HepG2 (cell line): ENCODE data around the gene OR13C8. TPM values are rescaled to one million over a fixed set of nuclear protein-coding genes. Genes with fewer than 3 reads are reported as not detected.

ENCODE experiments used
- ATAC-seq: fragments of 200-7000 bp; cut with Tn5 transposase; 3 replicates; pipeline ENCODE4 v1.9.1; 2020; ENCODE audit warnings: mild to moderate bottlenecking, moderate library complexity
- BruUV-seq: library from RNA; stranded (reverse); fragments of 400-500 nt; replicated peaks from 2 replicates; lab custom pipeline; 2021; lab: Mats Ljungman, UMichigan
- CTCF ChIA-PET: fragments of 300-600 bp; formaldehyde crosslinking; extraction: SDS; loops from one replicate; lab custom pipeline; 2021; ENCODE audit warnings: low total read pairs, inconsistent platforms, low intra/inter-chr PET ratio; lab: Yijun Ruan, JAX
- POLR2A ChIA-PET: fragments of 350-600 bp; sonication (Branson Sonifier 250); formaldehyde crosslinking; loops from one replicate; lab custom pipeline; 2020; ENCODE audit warnings: antibody characterized with exemption, inconsistent platforms; lab: Yijun Ruan, JAX
- DNase-seq: peaks from one replicate; pipeline ENCODE4 v3.0.0-alpha.2; 2015; ENCODE audit warnings: low spot score
- FAIRE-seq: peaks from 3 replicates; lab custom pipeline; 2011; peaks lifted over from hg19 to GRCh38; lab: Jason Lieb, UNC
- H2AFZ ChIP-seq: one replicate; pipeline ENCODE4 v1.6.1; 2011; ENCODE audit warnings: low read length, inconsistent platforms
- H3K27ac ChIP-seq: fragments of 300-600 bp; 3 replicates; pipeline ENCODE4 v1.8.0; 2011; ENCODE audit warnings: mixed run types, mild to moderate bottlenecking, mixed read lengths, low read length, inconsistent platforms; ENCODE audit not compliant: insufficient read depth; ENCODE audit errors: extremely low read length
- H3K27me3 ChIP-seq, 2 experiments: fragments of 200-600 bp in 1 of 2; 2 replicates in 1 of 2; 3 replicates in 1 of 2; pipeline versions ENCODE4 v1.6.0 to v1.8.0; 2011; ENCODE audit warnings: low read length in 2 of 2, mild to moderate bottlenecking in 2 of 2, moderate library complexity in 2 of 2, inconsistent platforms in 1 of 2; ENCODE audit not compliant: insufficient read depth in 2 of 2, control insufficient read depth in 1 of 2
- H3K36me3 ChIP-seq, 2 experiments: fragments of 200-600 bp in 1 of 2; replicated peaks in 1 of 2; 2 replicates in 1 of 2; 3 replicates in 1 of 2; pipeline versions ENCODE4 v1.5.1 to v1.8.0; 2011; ENCODE audit warnings: low read length in 2 of 2, inconsistent platforms in 1 of 2; ENCODE audit not compliant: insufficient read depth in 2 of 2, control insufficient read depth in 1 of 2
- H3K4me1 ChIP-seq: 2 replicates; pipeline ENCODE4 v1.5.1; 2012; ENCODE audit warnings: low read length, inconsistent platforms; ENCODE audit not compliant: insufficient read depth
- H3K4me2 ChIP-seq: 2 replicates; pipeline ENCODE4 v1.6.0; 2011; ENCODE audit warnings: low read depth, low read length, inconsistent platforms
- H3K4me3 ChIP-seq, 3 experiments: fragments of 200-600 bp in 1 of 3; sonication (generic), shearing (Covaris generic) in 1 of 3; replicated peaks in 1 of 3; 2 replicates each; pipeline ENCODE4 v1.5.1; 2011 to 2016; ENCODE audit warnings: low read length in 3 of 3, inconsistent platforms in 2 of 3, low read depth in 2 of 3, mild to moderate bottlenecking in 2 of 3, control low read depth in 1 of 3, mixed read lengths in 1 of 3; ENCODE audit not compliant: insufficient read depth in 1 of 3
- H3K79me2 ChIP-seq: one replicate; pipeline ENCODE4 v1.6.1; 2011; ENCODE audit warnings: low read length, inconsistent platforms; ENCODE audit not compliant: insufficient read depth
- H3K9ac ChIP-seq: 2 replicates; pipeline ENCODE4 v1.6.0; 2011; ENCODE audit warnings: mild to moderate bottlenecking, low read depth, low read length, inconsistent platforms; ENCODE audit not compliant: insufficient read depth
- H3K9me3 ChIP-seq: 2 replicates; pipeline ENCODE4 v1.5.1; 2012; ENCODE audit warnings: mild to moderate bottlenecking, low read length
- H4K20me1 ChIP-seq: 2 replicates; pipeline ENCODE4 v1.6.0; 2011; ENCODE audit warnings: inconsistent platforms, mild to moderate bottlenecking, low read length, moderate library complexity; ENCODE audit not compliant: insufficient read depth
- FOXK1 ChIP-seq: sonication (generic); formaldehyde crosslinking; IDR thresholded peaks from 2 replicates; pipeline ENCODE4 v1.4.0; 2020; ENCODE audit warnings: low read depth, missing genetic modification reagents, borderline replicate concordance
- KAT7 ChIP-seq: IDR thresholded peaks from 2 replicates; pipeline ENCODE4 v1.6.1; 2018; ENCODE audit warnings: borderline replicate concordance, missing compliant biosample characterization
- LCORL ChIP-seq, 2 experiments: fragments of 450-650 bp in 1 of 2; sonication (generic) in 1 of 2; formaldehyde crosslinking in 1 of 2; IDR thresholded peaks; 2 replicates each; pipeline versions ENCODE4 v1.5.0 to v1.6.1; 2017 to 2020; ENCODE audit warnings: antibody characterized with exemption in 1 of 2, missing genetic modification reagents in 1 of 2
- MEF2D ChIP-seq: sonication (generic); formaldehyde crosslinking; IDR thresholded peaks from 2 replicates; pipeline ENCODE4 v1.5.1; 2020; ENCODE audit warnings: mild to moderate bottlenecking, missing genetic modification reagents
- SNAI1 ChIP-seq: sonication (generic); formaldehyde crosslinking; IDR thresholded peaks from 2 replicates; pipeline ENCODE4 v1.5.0; 2020; ENCODE audit warnings: mild to moderate bottlenecking, missing genetic modification reagents, borderline replicate concordance
- SNAPC2 ChIP-seq: sonication (generic); formaldehyde crosslinking; IDR thresholded peaks from 2 replicates; pipeline ENCODE4 v1.8.1; 2022; ENCODE audit warnings: mild to moderate bottlenecking, missing genetic modification reagents
- STAG1 ChIP-seq: sonication (generic); formaldehyde crosslinking; IDR thresholded peaks from 2 replicates; pipeline ENCODE4 v1.4.0; 2020; ENCODE audit warnings: missing genetic modification reagents
- TEAD3 ChIP-seq: optimal IDR thresholded peaks from 2 replicates; pipeline ENCODE3; 2016; ENCODE audit warnings: borderline replicate concordance
- ZNF20 ChIP-seq: sonication (generic); formaldehyde crosslinking; IDR thresholded peaks from 2 replicates; pipeline ENCODE4 v1.4.0; 2020; ENCODE audit warnings: mild to moderate bottlenecking, moderate library complexity, missing genetic modification reagents
- ZNF264 ChIP-seq: sonication (generic); formaldehyde crosslinking; IDR thresholded peaks from 2 replicates; pipeline ENCODE4 v1.4.0; 2020; ENCODE audit warnings: missing genetic modification reagents
- ZNF468 ChIP-seq: sonication (generic); formaldehyde crosslinking; IDR thresholded peaks from 2 replicates; pipeline ENCODE4 v1.8.0; 2022; ENCODE audit warnings: mild to moderate bottlenecking, moderate library complexity, missing genetic modification reagents
- ZNF660 ChIP-seq: sonication (generic); formaldehyde crosslinking; IDR thresholded peaks from 2 replicates; pipeline ENCODE4 v1.5.1; 2020; ENCODE audit warnings: mild to moderate bottlenecking, low read depth, missing genetic modification reagents, borderline replicate concordance
- ZNF713 ChIP-seq: sonication (generic); formaldehyde crosslinking; IDR thresholded peaks from 2 replicates; pipeline ENCODE4 v1.4.0; 2020; ENCODE audit warnings: mild to moderate bottlenecking, missing genetic modification reagents
- WGBS: methylation state at CpG from one replicate; pipeline ENCODE4 v1.1.6; 2017; ENCODE audit warnings: low lambda C conversion rate; 5-methylcytosine and 5-hydroxymethylcytosine counted together
- in situ Hi-C: cut with HindIII; loops from 2 replicates; pipeline ENCODE4 v1.10.0; 2017; ENCODE audit warnings: low pct_unique_long_range_greater_than_20kb; ENCODE audit not compliant: extremely low pct_ligation_motif_present
- intact Hi-C: fragments of 100-400 bp; cut with micrococcal nuclease; formaldehyde crosslinking; loops from one replicate; pipeline ENCODE4 v1.10.0; 2022; ENCODE audit not compliant: unreplicated experiment
- polyA plus RNA-seq, 8 experiments: library from polyadenylated mRNA; depleted of rRNA in 3 of 8; stranded (reverse) in 7 of 8; unstranded in 1 of 8; fragments of >200 nt; fragmentation: Illumina TruSeq in 4 of 8; extraction: Trizol in 4 of 8; gene quantifications; 2 replicates each; pipeline versions ENCODE4 v1.2.1 to v1.2.3, GENCODE V29; 2011 to 2016; ENCODE audit warnings: low read depth in 4 of 8, missing spikeins in 1 of 8, mixed read lengths in 1 of 8; ENCODE audit not compliant: insufficient read depth in 1 of 8
- total RNA-seq, 5 experiments: library from RNA; depleted of rRNA; stranded (reverse); fragments of >200 nt; fragmentation: Illumina TruSeq; extraction: Trizol; gene quantifications; 2 replicates each; pipeline ENCODE4 v1.2.3, GENCODE V29; 2016; ENCODE audit warnings: low read depth in 1 of 5
- TF ChIP-seq, protein P1 (sequence below): sonication (generic); formaldehyde crosslinking; IDR thresholded peaks from 2 replicates; pipeline ENCODE4 v1.4.0; 2020; ENCODE audit warnings: missing genetic modification reagents, mild to moderate bottlenecking, borderline replicate concordance
- TF ChIP-seq, protein P2 (sequence below): sonication (generic); formaldehyde crosslinking; IDR thresholded peaks from 2 replicates; pipeline ENCODE4 v1.5.0; 2020; ENCODE audit warnings: missing genetic modification reagents, mild to moderate bottlenecking, borderline replicate concordance
- TF ChIP-seq, protein P3 (sequence below): sonication (generic); formaldehyde crosslinking; IDR thresholded peaks from 2 replicates; pipeline ENCODE4 v1.5.0; 2020; ENCODE audit warnings: missing genetic modification reagents

The OR13C8 gene
- total and polyA plus RNA-seq, 2 of the 13 experiments (the other 11 are each of a cell fraction or from before 2014, with no cell fraction given), result not detected

DNA sequence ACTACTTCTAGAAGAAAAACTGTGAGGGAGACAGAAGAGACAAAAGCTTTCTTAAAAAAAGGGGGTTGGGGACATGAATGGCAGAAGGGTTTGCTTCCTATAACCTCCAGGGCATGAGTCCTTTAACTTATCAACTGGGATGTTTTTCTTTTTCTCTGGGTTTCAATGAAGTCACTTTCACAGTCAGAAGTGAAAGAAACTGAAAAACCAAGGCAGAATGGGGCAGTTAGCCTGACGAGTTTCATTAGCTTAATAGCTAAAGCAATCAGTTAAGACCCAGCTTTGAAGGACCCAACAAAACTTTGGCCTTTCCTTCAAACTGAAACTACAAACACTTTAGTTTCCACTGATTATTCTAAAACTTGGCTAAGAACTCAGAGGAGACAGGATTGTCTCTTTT, 4.6 kb upstream of the OR13C8 start:
- H4K20me1 ChIP-seq, result no peaks in the 10 kb centered on the region
- no peak overlapping the region for H2AFZ ChIP-seq
- no peak overlapping the region for H3K4me2 ChIP-seq
- DNase-seq (no peak), ATAC-seq (no peak), FAIRE-seq (no peak)
- H3K4me3 ChIP-seq, result no peak overlapping the region
- WGBS, result 0% methylated on average over 1 of the region's 1 CpG
- CTCF ChIA-PET, result no interaction called here
- in situ Hi-C loops, result no loop called here
- no peaks in the 10 kb centered on the region for H3K36me3 ChIP-seq
- no peaks in the 10 kb centered on the region for H3K9me3 ChIP-seq
- H3K9ac ChIP-seq, result no peak overlapping the region
- no TSS peak for BruUV-seq
- no peaks in the 10 kb centered on the region for H3K79me2 ChIP-seq
- POLR2A ChIA-PET, result no interaction called here
- H3K27me3 ChIP-seq, result no peaks in the 10 kb centered on the region
- intact Hi-C loops, result no loop called here
- TF ChIP-seq ZNF660 (no peak), STAG1 (CRISPR knock-in tag) (no peak), ZNF468 (CRISPR knock-in tag) (no peak), ZNF713 (CRISPR knock-in tag) (no peak), MEF2D (no peak), ZNF20 (no peak), ZNF264 (CRISPR knock-in tag) (no peak), SNAI1 (no peak), LCORL (IDR thresholded peaks at IDR 0.05) (no peak), LCORL (CRISPR knock-in tag; IDR thresholded peaks at IDR 0.05) (no peak), KAT7 (no peak), TEAD3 (CRISPR knock-in tag) (no peak), FOXK1 (CRISPR knock-in tag) (no peak), SNAPC2 (no peak)
- TF ChIP-seq, protein P1, sequence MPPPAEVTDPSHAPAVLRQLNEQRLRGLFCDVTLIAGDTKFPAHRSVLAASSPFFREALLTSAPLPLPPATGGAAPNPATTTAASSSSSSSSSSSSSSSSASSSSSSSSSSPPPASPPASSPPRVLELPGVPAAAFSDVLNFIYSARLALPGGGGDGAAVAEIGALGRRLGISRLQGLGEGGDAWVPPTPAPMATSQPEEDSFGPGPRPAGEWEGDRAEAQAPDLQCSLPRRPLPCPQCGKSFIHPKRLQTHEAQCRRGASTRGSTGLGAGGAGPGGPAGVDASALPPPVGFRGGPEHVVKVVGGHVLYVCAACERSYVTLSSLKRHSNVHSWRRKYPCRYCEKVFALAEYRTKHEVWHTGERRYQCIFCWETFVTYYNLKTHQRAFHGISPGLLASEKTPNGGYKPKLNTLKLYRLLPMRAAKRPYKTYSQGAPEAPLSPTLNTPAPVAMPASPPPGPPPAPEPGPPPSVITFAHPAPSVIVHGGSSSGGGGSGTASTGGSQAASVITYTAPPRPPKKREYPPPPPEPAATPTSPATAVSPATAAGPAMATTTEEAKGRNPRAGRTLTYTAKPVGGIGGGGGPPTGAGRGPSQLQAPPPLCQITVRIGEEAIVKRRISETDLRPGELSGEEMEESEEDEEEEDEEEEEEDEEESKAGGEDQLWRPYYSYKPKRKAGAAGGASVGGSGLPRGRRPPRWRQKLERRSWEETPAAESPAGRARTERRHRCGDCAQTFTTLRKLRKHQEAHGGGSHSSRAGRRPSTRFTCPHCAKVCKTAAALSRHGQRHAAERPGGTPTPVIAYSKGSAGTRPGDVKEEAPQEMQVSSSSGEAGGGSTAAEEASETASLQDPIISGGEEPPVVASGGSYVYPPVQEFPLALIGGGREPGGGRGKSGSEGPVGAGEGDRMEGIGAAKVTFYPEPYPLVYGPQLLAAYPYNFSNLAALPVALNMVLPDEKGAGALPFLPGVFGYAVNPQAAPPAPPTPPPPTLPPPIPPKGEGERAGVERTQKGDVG (CRISPR knock-in tag), result no peak
- TF ChIP-seq, protein P2, sequence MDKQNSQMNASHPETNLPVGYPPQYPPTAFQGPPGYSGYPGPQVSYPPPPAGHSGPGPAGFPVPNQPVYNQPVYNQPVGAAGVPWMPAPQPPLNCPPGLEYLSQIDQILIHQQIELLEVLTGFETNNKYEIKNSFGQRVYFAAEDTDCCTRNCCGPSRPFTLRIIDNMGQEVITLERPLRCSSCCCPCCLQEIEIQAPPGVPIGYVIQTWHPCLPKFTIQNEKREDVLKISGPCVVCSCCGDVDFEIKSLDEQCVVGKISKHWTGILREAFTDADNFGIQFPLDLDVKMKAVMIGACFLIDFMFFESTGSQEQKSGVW (CRISPR knock-in tag), result no peak
- TF ChIP-seq, protein P3, sequence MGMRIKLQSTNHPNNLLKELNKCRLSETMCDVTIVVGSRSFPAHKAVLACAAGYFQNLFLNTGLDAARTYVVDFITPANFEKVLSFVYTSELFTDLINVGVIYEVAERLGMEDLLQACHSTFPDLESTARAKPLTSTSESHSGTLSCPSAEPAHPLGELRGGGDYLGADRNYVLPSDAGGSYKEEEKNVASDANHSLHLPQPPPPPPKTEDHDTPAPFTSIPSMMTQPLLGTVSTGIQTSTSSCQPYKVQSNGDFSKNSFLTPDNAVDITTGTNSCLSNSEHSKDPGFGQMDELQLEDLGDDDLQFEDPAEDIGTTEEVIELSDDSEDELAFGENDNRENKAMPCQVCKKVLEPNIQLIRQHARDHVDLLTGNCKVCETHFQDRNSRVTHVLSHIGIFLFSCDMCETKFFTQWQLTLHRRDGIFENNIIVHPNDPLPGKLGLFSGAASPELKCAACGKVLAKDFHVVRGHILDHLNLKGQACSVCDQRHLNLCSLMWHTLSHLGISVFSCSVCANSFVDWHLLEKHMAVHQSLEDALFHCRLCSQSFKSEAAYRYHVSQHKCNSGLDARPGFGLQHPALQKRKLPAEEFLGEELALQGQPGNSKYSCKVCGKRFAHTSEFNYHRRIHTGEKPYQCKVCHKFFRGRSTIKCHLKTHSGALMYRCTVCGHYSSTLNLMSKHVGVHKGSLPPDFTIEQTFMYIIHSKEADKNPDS (CRISPR knock-in tag), result no peak
- no peak overlapping the region for H3K27ac ChIP-seq
- no peaks in the 10 kb centered on the region for H3K4me1 ChIP-seq
